Liver (tissue), 3 donors: ENCODE data around the gene DYRK1B.

Source experiments
- CTCF ChIP-seq: fragments of 150-350 bp; IDR thresholded peaks from 2 replicates; pipeline ENCODE4 v1.5.1; 2017; ENCODE audit warnings: improper control_type of control experiment, low read depth, low read length; ENCODE audit not compliant: missing input control
- EGR1 ChIP-seq, 2 donors: IDR thresholded peaks; 2 replicates each; pipeline ENCODE4 v1.6.1; 2016 to 2018; ENCODE audit warnings: antibody characterized with exemption in 2 of 2, low read depth in 2 of 2
- FOXA2 ChIP-seq: IDR thresholded peaks from 2 replicates; pipeline ENCODE4 v1.6.1; 2016; ENCODE audit warnings: antibody characterized with exemption
- GABPA ChIP-seq, 2 donors: IDR thresholded peaks in 1 of 2; conservative IDR thresholded peaks in 1 of 2; 2 replicates each; pipeline ENCODE4 v1.6.1; 2016; ENCODE audit warnings: antibody characterized with exemption in 2 of 2, mild to moderate bottlenecking in 1 of 2, moderate library complexity in 1 of 2
- HNF4G ChIP-seq: IDR thresholded peaks from 2 replicates; pipeline ENCODE4 v1.6.1; 2016; ENCODE audit warnings: antibody characterized with exemption
- JUND ChIP-seq, 2 donors: IDR thresholded peaks; 2 replicates each; pipeline ENCODE4 v1.6.1; 2016; ENCODE audit warnings: antibody characterized with exemption in 2 of 2
- TAF1 ChIP-seq: conservative IDR thresholded peaks from 2 replicates; pipeline ENCODE4 v1.6.1; 2016; ENCODE audit warnings: antibody characterized with exemption, mild to moderate bottlenecking
- YY1 ChIP-seq: IDR thresholded peaks from 2 replicates; pipeline ENCODE4 v1.6.1; 2016; ENCODE audit warnings: antibody characterized with exemption, mild to moderate bottlenecking
- ZBTB33 ChIP-seq: IDR thresholded peaks from 2 replicates; pipeline ENCODE4 v1.6.1; 2016; ENCODE audit warnings: antibody characterized with exemption
- TF ChIP-seq, protein P1 (sequence below): IDR thresholded peaks from 2 replicates; pipeline ENCODE4 v1.6.1; 2016; ENCODE audit warnings: antibody characterized with exemption
- TF ChIP-seq, protein P2 (sequence below): IDR thresholded peaks from 2 replicates; pipeline ENCODE4 v1.6.1; 2016; ENCODE audit warnings: antibody characterized with exemption, mild to moderate bottlenecking
- donor health status: healthy.
- donor health status: healthy.

GRCh38 chr19:39780894-39781293 lies 53.1 kb downstream of the DYRK1B start:
- TF ChIP-seq ZBTB33: no peak
- TF ChIP-seq CTCF: no peak
- no peak for TF ChIP-seq GABPA (IDR thresholded peaks at IDR 0.05 in 1 of 2, conservative IDR thresholded peaks at IDR 0.05 in 1 of 2)
- no peak for TF ChIP-seq JUND (IDR thresholded peaks at IDR 0.05)
- no peak for TF ChIP-seq TAF1
- TF ChIP-seq, protein P1, sequence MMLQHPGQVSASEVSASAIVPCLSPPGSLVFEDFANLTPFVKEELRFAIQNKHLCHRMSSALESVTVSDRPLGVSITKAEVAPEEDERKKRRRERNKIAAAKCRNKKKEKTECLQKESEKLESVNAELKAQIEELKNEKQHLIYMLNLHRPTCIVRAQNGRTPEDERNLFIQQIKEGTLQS: no peak
- no peak for TF ChIP-seq EGR1 (IDR thresholded peaks at IDR 0.05; ENCODE audit: low read depth in 2 of 2)
- TF ChIP-seq FOXA2: no peak
- no peak for TF ChIP-seq YY1
- TF ChIP-seq, protein P2, sequence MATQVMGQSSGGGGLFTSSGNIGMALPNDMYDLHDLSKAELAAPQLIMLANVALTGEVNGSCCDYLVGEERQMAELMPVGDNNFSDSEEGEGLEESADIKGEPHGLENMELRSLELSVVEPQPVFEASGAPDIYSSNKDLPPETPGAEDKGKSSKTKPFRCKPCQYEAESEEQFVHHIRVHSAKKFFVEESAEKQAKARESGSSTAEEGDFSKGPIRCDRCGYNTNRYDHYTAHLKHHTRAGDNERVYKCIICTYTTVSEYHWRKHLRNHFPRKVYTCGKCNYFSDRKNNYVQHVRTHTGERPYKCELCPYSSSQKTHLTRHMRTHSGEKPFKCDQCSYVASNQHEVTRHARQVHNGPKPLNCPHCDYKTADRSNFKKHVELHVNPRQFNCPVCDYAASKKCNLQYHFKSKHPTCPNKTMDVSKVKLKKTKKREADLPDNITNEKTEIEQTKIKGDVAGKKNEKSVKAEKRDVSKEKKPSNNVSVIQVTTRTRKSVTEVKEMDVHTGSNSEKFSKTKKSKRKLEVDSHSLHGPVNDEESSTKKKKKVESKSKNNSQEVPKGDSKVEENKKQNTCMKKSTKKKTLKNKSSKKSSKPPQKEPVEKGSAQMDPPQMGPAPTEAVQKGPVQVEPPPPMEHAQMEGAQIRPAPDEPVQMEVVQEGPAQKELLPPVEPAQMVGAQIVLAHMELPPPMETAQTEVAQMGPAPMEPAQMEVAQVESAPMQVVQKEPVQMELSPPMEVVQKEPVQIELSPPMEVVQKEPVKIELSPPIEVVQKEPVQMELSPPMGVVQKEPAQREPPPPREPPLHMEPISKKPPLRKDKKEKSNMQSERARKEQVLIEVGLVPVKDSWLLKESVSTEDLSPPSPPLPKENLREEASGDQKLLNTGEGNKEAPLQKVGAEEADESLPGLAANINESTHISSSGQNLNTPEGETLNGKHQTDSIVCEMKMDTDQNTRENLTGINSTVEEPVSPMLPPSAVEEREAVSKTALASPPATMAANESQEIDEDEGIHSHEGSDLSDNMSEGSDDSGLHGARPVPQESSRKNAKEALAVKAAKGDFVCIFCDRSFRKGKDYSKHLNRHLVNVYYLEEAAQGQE: no peak
- no peak for TF ChIP-seq HNF4G
